ENCODE measurements around the gene POU2AF1.

DNA sequence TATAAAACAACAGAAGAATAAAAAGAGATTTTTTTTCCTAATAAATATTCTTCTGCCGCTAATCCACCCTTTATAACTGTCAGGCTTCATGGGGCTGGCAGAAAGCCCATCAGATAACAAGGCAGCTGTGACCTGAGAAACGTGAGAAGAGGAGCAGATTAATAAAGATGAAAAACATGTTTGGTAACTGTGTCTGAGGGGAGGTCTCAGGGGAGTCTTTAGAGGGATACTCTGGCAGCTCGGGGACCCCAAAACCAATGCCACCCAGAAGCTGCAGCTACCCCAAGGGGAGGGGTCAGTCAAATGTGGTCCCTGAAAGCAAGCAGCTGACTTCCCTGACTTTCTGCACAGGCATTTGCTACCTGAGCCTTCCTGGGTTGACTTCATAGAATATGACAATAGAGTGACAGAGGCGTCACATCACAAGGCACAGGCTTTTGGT is 48.4 kb upstream of the POU2AF1 start:
- TF ChIP-seq CTCF (IDR thresholded peaks at IDR 0.05) = no peak
- TF ChIP-seq EP300 (IDR thresholded peaks at IDR 0.05) = no peak
- no peak for TF ChIP-seq POLR2A (IDR thresholded peaks at IDR 0.05; ENCODE audit: low read depth)
